ENCODE data around the gene CROCC2.

DNA sequence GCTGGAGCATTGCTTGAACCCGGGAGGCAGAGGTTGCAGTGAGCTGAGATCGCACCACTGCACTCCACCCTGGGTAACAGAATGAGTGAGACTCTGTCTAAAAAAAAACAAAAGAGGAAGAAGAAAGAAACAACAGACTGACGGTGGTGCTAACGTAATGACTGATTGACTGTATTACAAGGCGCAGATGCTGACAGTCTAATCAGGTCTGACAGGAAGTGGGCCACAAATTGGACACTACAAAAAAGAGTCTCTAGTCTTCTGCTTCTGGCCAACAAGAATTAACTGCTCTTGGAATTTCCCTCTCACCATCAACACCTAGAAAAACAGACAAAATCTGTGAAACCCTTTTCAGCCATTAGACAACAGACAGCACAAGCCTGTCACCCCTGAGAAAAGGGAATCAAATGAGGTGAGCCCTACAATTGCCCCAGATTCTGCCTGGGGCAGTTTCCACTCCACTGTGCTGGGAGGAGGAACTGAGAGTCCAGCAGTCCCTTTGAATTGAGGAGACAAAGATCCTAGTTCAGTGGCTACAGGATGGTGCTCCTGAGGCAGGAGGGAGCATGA lies 135.5 kb downstream of the CROCC2 start:
- TF ChIP-seq, protein P1, sequence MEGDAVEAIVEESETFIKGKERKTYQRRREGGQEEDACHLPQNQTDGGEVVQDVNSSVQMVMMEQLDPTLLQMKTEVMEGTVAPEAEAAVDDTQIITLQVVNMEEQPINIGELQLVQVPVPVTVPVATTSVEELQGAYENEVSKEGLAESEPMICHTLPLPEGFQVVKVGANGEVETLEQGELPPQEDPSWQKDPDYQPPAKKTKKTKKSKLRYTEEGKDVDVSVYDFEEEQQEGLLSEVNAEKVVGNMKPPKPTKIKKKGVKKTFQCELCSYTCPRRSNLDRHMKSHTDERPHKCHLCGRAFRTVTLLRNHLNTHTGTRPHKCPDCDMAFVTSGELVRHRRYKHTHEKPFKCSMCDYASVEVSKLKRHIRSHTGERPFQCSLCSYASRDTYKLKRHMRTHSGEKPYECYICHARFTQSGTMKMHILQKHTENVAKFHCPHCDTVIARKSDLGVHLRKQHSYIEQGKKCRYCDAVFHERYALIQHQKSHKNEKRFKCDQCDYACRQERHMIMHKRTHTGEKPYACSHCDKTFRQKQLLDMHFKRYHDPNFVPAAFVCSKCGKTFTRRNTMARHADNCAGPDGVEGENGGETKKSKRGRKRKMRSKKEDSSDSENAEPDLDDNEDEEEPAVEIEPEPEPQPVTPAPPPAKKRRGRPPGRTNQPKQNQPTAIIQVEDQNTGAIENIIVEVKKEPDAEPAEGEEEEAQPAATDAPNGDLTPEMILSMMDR (IDR thresholded peaks at IDR 0.05): no peak
- no peak for TF ChIP-seq POLR2A (IDR thresholded peaks at IDR 0.05)

Data from Peyer's patch (tissue), 4 donors.